Measurements from ENCODE around the gene PRDX1. TPM values are rescaled to one million over a fixed set of nuclear protein-coding genes. Genes with fewer than 3 reads are reported as not detected.
"Not testable (repeated sequence)": the region's sequence is repeated elsewhere in the genome, so short reads cannot be mapped to it uniquely, and the experiment has no call there.

Gene PRDX1
- total RNA-seq, 4 donors from 2014 or later = 216 to 325 (median 281) TPM

DNA sequence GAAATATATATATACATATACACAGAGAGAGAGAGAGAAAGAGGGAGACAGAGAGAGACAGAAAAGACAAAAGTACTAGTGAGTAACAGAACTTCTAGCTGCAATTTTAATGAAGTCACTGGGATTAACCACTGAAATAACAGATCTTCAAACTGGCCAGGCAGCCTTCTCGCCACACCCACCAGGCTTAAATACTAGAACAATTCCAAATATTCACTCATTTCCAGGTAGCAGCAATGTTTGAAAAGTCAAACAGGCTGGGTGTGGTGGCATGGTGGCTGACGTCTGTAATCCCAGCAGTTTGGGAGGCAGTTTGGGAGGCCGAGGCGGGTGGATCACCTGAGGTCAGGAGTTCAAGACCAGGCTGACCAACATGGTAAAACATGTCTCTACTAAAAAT is 5.2 kb downstream of the PRDX1 start:
- intact Hi-C loops (cut with DNase I; ENCODE audit: low total_unique reads) = loop anchor here (10.0 kb wide), 1 partner anchor 48 kb away; no protein-coding TSS in a partner anchor
- WGBS, 2 donors = 40 to 66% methylated on average over 4 of the region's 4 CpGs
- TF ChIP-seq POLR2A (IDR thresholded peaks at IDR 0.05) = no peak
- TF ChIP-seq, protein P1, sequence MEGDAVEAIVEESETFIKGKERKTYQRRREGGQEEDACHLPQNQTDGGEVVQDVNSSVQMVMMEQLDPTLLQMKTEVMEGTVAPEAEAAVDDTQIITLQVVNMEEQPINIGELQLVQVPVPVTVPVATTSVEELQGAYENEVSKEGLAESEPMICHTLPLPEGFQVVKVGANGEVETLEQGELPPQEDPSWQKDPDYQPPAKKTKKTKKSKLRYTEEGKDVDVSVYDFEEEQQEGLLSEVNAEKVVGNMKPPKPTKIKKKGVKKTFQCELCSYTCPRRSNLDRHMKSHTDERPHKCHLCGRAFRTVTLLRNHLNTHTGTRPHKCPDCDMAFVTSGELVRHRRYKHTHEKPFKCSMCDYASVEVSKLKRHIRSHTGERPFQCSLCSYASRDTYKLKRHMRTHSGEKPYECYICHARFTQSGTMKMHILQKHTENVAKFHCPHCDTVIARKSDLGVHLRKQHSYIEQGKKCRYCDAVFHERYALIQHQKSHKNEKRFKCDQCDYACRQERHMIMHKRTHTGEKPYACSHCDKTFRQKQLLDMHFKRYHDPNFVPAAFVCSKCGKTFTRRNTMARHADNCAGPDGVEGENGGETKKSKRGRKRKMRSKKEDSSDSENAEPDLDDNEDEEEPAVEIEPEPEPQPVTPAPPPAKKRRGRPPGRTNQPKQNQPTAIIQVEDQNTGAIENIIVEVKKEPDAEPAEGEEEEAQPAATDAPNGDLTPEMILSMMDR (IDR thresholded peaks at IDR 0.05) = no peak
- H3K4me3 ChIP-seq (ENCODE audit: low read depth, poor library complexity, severe bottlenecking) = no peak overlapping the region
- no peak for DNase-seq (ENCODE audit: low spot score in 2 of 2)

DNA sequence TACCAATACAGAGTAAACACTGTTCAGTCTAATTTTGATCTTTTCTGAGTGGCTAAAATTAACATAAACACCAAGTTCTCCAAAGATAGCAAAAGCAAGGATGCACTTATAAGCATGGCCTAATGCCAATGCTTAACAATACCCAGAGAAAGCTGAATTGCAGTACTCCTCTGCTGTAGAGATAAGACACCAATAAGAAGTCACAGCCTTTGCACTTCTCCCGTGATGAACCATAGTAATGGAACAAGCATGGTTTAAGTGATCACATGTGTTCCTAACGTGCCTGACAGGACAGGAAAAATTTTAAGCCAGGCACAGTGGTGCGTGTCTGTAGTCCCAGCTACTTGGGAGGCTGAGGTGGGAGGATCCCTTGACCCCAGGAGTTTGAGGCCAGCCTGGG is 5.6 kb downstream of the PRDX1 start:
- intact Hi-C loops (cut with DNase I; ENCODE audit: low total_unique reads) = loop anchor here (10.0 kb wide), 1 partner anchor 49 kb away; no protein-coding TSS in a partner anchor
- no peak for DNase-seq (ENCODE audit: low spot score in 2 of 2)
- TF ChIP-seq, protein P1 (IDR thresholded peaks at IDR 0.05) = no peak
- TF ChIP-seq POLR2A (IDR thresholded peaks at IDR 0.05) = no peak
- WGBS, 2 donors = 40 to 55% methylated on average over 3 of the region's 3 CpGs
- no peak overlapping the region for H3K4me3 ChIP-seq (ENCODE audit: low read depth, poor library complexity, severe bottlenecking)

DNA sequence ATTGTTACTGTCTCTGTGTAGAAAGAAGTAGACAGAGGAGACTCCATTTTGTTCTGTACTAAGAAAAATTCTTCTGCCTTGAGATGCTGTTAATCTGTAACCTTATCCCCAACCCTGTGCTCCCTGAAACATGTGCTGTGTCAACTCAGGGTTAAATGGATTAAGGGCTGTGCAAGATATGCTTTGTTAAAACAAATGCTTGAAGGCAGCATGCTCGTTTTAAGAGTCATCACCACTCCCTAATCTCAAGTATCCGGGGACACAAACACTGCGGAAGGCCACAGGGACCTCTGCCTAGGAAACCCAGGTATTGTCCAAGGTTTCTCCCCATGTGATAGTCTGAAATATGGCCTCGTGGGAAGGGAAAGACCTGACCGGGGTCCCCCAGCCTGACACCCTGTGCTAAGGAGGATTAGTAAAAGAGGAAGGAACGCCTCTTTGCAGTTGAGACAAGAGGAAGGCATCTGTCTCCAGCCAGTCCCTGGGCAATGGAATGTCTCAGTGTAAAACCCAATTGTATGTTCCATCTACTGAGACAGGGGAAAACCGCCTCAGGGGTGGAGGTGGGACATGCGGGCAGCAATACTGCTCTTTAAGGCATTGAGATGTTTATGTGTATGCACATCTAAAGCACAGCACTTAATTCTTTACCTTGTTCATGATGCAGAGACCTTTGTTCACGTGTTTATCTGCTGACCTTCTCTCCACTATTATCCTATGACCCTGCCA is 8.0 kb downstream of the PRDX1 start:
- intact Hi-C loops (cut with DNase I; ENCODE audit: low total_unique reads) = loop anchor here (10.0 kb wide), 1 partner anchor 51 kb away; no protein-coding TSS in a partner anchor
- H3K4me3 ChIP-seq (ENCODE audit: low read depth, poor library complexity, severe bottlenecking); DNase-seq (ENCODE audit: low spot score in 2 of 2): not testable (repeated sequence)
- WGBS, 2 donors = 74% methylated on average over 9 of the region's 9 CpGs

DNA sequence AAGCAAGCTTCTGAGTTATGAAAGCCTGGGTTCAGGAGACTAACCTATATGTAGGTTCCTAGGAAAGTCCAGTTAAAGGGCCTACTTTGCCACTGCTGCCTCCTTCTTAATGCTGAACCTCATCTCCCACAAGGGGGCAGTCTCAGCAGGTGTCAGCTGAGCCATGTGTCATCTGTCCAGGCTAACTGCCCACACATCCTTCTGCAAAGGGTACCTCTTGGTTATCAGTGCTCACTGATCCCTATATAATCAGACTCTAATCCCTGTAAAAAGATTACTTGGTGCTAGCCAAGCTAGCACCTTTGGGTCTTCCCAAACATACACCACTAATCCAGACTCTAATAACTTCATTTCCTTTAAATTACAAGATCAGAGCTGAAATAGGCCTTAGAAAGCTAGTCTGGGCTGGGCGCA is 9.0 kb downstream of the PRDX1 start:
- intact Hi-C loops (cut with DNase I; ENCODE audit: low total_unique reads) = loop anchor here (10.0 kb wide), 1 partner anchor 52 kb away; no protein-coding TSS in a partner anchor
- no peak overlapping the region for H3K4me3 ChIP-seq (ENCODE audit: low read depth, poor library complexity, severe bottlenecking)
- TF ChIP-seq, protein P1 (IDR thresholded peaks at IDR 0.05) = peak in 1 of 3 donors; percentile 43
- TF ChIP-seq POLR2A (IDR thresholded peaks at IDR 0.05) = no peak
- peak in 1 of 2 donors; percentile 55 for DNase-seq (ENCODE audit: low spot score in 2 of 2)
- WGBS, 2 donors = 93 to 100% methylated on average over 1 of the region's 1 CpG

DNA sequence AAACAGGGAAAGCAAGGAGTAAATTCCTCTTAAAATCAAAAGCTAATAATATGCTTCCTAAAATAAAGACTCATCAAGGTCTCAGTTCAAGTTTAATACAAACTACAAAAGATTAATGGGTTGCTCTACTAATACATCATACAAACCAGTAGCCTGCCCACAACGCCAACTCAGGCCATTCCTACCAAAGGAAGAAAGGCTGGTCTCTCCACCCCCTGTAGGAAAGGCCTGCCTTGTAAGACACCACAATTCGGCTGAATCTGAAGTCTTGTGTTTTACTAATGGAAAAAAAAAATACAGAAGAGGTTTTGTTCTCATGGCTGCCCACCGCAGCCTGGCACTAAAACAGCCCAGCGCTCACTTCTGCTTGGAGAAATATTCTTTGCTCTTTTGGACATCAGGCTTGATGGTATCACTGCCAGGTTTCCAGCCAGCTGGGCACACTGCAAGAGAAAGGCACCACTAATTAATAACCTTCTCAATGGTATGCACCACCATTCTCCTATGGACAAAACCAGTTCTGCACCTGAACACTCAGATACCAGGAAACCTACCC is 10.6 kb downstream of the PRDX1 start:
- no peak for DNase-seq (ENCODE audit: low spot score in 2 of 2)
- 78 to 82% methylated on average over 4 of the region's 4 CpGs for WGBS, 2 donors
- TF ChIP-seq, protein P1 (IDR thresholded peaks at IDR 0.05) = no peak
- TF ChIP-seq POLR2A (IDR thresholded peaks at IDR 0.05) = no peak
- intact Hi-C loops (cut with DNase I; ENCODE audit: low total_unique reads) = loop anchor here (10.0 kb wide), 1 partner anchor 54 kb away; no protein-coding TSS in a partner anchor
- no peak overlapping the region for H3K4me3 ChIP-seq (ENCODE audit: low read depth, poor library complexity, severe bottlenecking)
